GM21515 (cell line): Measurements from ENCODE around the gene HID1.
"Not testable (repeated sequence)": the region's sequence is repeated elsewhere in the genome, so short reads cannot be mapped to it uniquely, and the experiment has no call there.

ENCODE experiments used
- ATAC-seq: cut with Tn5 transposase; IDR thresholded peaks from one replicate; pipeline ENCODE4 v1.9.1; 2021; ENCODE audit not compliant: unreplicated experiment

HID1 gene

DNA sequence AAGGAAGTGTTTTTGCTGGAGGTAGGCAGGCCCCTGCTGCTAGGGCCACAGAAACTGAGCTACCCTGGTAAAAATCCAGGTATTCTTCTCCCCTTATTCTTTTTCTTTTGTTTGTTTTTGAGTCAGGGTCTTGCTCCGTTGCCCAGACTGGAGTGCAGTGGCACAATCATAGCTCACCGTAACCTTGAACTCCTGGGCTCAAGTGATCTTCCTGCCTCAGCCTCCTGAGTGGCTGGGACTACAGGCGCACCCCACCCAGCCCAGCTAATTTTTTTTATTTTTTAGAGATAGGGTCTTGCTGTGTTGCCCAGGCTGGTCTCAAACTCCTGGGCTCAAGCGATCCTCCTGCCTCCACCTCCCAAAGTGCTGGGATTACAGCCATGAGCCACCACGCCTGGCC lies 3.1 kb downstream of the HID1 start:
- ATAC-seq: not testable (repeated sequence)

DNA sequence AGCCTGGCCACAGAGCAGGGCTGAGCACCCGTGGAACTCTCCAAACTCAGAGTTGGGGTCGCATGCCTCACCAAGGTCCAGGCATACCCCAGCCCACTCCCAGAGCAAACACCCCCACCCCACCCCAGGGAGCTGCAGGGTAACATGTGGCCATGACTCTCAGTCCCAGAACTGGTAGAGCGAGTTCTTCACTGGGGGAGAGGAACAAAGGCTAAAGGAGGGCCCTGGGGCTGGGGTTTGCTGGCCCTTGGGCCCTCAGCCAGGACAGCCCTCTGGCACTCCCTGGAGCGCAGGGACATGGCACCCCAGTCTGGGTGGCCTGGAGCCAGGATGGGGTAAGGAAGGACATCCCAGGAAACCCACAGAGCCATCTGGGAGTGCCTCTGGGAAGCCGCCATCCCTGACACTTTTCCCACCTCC lies 4.2 kb downstream of the HID1 start:
- no peak for ATAC-seq

DNA sequence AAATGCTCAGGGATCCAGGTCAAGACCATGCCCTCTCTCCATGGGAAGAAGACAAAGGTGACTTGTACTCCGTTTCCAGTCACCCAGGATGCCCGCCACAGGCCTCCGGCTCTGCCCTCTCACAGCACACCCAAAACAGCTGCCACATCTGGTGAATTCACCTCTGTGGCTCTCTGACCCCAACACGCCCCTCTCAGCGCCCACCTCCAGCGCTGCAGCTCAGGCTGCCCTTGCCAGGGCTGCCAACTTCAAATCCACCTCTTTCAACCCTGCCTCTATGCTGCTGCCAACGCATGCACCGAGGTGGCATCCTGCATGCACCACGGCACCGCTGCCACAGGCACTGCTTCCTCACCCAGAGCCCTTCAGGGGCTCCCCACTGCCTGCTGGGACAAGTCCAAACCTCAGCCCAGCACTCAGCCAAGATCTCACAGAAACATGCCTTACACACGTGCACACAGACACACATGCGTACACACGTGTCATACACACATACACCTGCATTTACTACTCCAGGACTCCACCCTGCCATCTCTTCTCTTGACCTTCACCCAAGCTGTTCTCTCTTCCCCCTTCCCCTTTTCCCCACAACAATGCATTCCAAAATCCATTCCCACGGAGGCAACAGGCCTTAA lies 7.5 kb downstream of the HID1 start:
- no peak for ATAC-seq

DNA sequence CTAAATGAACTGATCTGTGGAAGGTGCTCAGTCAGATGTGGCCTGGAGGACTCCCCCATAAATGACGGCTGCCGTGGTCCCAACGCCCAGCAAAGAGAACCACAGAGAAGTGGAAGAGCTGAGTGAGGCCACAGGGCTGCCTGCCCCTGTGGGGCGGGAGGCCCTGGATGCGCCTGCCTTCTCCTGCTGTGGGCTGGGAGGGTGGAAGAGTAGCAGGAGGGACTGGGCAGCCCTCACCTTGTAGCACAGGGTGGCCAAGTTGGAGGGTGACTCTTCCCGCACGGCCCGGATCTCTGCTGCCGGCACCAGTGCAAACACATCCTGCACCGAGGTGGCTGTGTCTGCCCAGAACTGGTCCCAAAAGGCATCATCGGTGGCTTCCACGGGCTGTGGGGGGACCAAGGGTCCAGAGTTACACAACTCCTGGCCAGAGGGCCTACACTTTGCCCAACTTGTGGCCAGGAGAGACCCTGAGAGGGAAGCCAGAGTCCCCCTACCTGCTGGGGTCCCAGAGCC lies 8.3 kb downstream of the HID1 start:
- ATAC-seq: no peak

DNA sequence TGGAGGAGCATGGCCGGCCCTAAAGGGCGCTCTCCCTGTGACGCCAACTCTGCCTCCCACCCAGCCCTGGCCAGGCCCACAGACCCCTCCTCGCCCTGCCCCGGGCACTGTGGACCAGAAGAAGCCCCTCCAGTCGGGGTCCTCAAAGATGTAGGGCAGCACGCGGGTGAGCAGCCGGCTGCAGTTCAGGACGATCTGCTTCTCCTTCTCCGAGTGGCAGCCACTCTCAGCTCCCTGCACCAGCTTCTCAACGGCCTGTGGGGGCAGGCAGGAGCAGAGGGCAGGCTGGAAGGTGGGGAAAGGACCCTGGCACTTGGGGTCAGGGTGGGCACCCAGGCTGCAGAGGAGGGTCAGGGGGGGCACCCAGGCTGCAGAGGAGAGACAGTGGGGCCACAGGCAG lies 8.9 kb downstream of the HID1 start:
- ATAC-seq: no peak

DNA sequence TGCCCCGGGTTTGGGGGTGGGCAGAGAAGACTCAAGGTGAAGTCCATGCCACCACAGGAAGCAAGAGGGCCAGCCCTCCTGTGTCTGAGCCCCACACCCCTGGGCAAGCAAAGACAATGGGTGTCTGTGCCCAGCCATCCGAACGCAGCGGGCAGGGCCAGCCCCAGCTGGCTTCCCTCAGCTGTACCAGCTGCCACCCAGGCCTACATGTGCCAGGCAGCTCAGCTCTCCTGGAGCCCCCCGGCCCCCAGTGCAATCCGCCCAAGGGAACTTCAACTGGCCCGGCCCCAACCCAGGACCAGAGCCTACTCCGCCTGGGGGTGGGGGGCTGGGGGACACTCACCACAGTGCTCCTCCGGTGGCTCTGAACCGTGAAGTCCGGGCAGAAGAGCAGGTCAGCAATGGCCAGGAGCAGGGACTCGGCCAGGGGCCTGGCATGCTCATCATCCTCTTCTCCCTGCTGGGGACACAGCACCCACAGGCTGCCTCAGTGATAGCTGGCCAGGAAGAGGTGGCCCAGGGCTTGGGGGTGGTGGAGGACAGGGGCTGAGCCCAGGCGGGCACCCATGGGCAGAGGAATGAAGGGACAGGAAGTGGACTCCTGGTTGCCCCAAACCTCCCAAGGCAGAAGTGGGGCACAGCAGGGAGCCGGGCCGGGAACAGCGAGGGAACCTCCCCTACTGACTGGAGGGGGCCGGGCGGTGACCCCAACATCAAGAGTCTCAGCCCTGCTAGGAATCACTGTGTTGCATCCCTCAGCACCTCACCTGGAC lies 9.8 kb downstream of the HID1 start:
- no peak for ATAC-seq

DNA sequence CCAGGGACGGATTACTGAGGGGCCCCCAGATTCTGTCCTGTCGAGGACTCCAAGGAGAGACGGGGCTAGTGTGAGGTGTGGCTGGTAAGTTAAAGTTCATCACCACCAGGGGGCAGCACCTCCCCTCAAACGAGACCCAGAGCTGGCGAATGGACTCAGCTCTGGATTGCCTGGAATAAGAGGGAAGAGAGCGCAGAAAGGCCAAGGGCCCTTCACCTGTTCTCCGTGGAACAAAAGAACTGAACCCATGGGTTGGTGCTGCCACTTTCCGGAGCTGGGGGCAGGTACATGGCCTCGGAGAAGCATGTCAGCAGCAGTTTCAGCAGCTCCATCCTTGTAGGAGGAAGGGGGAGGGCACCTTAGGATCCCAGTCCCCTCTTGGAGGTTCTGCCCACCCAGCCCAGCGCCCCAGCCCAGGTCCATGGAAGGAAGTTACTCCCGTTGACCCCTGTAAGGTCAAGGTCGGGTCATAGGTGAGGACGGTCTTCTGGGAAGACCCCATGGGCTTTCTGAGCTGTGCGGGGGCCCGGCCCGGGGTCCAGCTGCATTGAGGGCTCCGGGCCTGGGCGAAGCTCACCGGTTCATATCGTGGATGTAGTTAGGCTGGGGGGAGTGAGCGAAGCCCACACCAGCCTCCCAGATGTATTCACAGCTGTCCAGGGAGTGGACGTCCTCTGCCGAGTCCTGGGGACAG lies 10.8 kb downstream of the HID1 start:
- no peak for ATAC-seq

DNA sequence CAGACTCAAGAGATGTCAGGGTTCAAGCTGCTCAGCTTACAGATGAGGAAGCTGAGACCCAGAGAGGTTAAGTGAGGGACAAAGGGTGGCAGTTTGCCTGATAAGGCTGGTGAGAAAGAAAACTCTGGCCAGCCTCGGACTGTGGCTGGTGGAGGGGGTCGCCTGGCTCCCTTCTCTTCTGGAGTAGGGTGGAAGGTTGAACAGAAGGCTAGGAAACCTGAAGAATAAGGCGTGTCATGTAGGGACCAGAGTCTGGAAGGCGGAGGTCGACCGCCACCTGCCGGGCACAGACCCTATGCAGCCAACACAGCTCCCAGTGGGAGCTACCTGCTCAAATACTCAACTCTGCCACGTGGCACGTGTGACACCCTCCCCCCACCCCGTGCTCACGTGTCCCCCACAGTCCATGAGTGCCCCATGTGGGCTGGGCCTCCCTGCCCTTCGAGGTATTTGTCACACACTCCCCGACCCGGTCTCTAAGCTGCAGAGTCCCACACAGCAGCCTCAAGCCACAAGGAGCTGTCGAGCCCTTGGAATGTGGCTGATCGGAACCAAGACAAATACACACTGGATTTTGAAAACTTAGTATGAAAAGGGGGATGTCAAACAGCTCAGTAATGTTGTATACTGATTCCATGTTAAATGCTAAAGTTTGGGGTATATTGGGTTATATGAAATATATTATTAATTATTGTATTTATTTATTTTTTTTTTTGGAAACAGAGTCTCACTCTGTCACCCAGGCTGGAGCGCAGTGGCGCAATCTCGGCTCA lies 11.8 kb downstream of the HID1 start:
- no peak for ATAC-seq

DNA sequence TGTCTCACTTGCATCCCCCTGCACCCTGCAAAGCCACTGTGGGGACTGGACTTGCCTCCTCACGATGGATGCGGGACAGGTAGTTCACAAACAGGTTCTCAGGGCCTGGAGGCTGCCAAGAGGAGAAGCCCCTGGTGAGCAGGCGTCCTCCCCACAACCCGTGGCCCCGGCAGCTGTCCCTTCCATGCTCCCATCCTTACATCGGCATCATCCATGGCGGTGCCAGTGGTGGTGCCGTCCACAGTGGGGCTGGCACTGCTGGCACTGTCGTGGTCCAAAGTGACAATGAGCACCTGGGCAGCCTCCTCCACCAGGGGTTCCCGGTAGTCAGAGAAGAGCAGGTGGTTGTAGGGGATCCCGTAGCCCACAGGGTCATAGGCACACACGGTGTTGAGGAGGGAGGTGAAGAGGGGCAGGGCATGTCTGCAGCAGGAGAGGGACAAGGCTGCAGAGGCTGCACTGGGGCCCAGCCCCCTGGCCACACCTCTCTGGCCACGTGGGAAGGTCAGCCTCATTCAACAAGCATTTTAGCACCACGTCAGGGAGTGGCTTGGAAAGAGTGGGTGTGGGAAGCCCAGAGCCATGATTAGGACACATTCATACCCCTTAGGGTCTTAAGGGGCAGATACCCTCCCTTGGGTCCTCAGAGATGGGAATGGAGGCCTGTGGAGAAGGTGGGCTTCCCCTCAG lies 12.6 kb downstream of the HID1 start:
- no peak for ATAC-seq

DNA sequence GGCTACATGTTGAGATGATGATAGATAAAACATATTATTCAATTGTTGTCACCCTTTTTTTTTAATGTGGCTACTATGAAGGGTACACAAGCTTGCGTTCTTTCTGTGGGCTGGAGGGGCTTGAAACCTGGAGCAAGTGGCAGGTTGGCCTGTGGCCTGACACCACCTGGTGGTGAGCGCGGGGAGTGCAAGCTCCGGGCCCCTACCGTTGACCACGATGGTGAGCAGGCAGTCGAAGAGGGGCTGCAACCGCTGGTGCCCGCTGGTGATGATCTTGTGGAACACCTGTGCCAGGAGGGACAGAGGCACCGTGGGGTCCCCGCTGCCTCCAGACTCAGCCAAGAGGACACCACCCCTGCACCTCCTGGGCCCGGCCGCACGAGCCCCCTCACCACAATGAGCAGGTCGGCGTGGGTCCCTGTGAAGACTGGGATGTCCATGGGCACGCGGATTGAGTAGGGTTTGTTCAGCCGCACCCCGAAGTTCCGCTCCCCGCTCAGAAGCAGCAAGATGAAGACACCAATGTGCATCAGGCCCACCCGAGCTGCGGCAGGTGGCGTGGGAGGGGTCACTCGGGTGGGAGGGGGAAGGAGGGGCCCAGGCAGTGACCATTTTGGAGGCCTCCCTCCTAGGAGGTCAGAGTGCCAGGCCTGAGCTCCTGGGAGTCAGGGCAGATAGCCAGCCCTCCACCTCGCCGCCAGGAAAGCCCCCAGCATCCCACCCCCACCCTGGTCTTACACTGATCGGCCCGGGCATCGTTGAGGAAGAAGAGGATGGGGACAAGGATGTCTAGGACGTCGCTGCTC lies 14.4 kb downstream of the HID1 start:
- ATAC-seq: no peak

DNA sequence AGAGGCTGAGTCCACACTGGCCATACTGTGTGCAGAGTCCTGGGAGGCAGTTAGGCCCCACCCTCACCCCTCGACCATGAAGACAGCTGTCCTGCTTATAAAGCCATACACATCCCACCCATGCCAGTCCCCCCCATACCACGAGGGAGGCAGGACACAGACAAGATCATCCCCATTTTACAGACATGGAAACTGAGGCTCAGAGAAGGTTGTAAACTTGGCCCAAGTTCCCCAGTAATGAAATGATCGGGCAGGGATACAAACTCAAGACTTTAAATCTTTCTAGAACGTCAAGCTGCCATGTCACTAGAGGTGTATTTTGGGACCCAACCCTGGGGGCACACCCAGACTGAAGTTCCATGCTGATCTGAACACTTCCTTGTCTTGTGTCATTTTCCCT lies 16.5 kb downstream of the HID1 start:
- no peak for ATAC-seq

DNA sequence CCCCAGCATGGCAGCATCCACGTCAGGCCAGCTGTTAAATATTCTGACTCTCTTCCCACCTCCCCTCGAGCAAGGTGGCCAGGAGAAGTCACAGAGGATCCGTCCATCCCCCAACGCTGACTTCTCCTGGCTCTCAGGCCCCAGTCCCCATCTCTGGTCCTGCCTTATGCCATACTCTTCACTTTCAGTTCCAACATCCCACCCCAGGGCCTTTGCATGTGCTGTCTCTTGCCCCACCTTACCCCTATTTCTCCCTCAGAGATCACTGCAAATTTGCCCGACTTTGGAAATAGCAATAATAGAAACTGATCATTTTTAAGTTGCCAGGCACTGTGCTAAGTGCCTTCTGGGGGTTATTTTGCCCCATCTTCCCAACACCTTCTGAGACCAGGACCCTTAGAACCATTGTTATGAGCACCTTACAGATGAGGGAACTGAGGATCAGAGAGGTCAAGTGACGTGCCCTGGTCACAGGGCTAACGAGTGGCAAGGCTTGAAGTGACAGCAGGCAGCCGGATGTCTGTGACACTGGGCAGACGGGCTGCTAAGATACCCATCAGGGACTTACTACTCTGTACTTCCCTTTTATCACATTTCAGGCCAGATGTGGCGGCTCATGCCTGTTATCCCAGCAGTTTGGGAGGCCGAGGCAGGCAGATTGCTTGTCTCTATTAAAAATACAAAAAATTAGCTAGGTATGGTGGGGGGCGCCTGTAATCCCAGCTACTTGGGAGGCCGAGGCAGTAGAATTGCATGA lies 17.7 kb downstream of the HID1 start:
- ATAC-seq: no peak

DNA sequence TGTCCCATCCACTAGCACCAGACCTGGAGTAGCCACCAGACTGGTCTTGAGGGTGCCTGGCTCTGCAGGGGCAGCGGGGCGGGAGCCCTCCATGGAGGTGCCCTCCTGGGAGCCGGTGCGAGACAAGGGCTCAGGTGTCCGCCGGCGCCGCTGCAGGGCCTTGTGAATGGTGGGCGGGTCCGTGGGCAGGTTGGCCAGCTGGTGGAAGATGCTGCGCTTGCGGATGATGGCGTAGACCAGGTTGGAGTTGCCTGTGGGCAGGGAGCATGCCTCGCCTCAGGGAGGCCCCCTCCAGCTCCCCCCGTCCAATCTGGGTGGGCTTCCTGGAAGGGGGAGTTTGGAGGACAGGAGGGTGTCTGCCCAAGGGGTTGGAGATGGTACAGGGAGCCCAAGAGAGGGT lies 18.4 kb downstream of the HID1 start:
- no peak for ATAC-seq

DNA sequence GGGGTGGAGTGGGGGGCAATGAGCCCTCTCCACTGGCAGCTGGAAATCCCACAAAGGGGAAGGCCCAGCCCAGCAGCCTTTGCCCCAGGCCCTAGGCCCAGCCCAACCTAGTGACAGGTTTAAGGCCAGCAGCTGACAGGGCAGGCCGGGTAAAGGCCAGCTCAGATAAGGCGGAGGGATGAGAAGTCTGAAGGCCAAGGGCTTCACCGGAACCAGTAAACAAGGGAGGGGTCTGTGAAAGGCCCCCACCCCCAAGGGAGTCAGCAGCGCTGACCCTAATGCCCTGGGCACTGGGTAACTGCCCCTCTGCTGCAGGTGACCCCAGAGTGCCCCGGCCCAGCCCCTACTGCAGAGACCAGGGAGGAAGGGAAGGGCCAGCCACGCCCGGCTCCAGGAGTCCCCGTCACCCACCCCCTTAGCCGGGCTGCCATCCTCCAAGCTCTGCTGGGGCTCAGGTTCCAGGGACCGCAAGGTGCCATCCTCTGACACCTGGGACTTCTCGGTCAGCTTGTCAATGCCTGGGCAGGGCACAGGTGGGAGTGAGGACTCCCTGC lies 19.3 kb downstream of the HID1 start:
- no peak for ATAC-seq

DNA sequence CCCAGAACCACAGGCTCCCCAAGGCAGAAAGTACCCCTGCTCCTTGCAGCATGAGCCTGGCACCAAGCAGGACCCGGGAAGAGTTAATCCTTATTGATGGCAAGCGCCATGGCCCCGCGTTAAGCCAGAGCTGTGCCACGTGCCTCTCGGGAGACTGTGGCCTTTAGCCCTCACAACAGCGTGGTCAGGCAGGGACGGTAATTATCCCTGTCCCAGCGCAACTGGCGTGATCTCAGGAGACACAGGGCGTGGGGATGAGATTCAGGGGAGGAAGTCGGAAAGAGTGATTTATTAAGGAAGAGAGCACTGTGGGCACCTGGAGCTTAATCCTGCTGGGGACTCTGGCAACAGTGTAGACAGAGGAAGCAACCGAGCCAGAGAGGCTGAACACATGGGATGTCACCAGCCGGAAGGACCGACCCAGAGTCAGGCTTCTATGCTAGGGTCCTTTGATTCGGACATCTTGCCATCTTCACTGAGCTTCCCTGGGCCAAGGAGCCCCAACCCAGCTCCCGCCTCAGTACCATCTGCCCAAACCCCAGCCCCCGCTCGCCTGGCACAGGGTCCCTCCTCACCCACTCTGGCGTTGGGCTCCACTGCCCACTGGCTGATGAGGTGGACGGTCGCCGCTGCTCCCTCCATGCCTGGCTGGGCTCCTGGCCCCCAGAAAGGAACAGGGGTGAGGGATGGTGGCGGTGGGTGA lies 20.0 kb downstream of the HID1 start:
- no peak for ATAC-seq

DNA sequence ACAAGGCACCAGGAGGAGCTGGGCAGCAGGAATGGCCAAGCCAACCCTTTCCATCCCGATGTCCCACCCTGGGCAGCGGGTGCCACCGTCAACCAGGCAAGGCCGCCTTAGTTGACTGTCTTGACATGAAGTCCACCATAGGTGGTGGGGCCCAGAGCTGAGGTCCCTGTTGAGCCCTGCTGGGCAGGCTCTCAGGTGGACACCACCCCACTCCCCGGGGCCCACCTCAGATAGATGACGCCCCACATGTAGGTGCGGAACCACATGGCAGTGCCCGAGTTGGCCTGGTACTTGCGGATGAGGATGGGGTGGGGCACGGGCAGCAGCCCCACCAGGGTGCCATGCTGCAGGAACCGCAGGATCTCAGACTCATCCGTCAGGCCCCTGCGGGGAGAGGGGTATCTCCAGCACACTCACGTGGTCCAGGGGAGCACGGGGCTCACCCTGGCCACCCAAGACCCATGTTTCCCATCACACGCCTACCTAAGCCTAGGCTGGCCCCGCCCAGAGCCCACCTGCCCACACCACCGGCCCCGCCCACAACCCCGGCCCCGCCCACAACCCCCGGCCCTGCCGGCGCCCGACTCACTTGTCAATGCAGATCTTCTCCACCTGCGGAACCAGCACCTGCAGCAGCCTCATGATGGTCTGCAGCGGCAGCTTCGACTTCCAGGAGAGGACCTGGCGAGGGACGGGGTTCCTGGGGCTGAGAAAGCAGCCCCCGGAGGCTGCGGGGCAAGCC lies 20.7 kb downstream of the HID1 start:
- no peak for ATAC-seq

DNA sequence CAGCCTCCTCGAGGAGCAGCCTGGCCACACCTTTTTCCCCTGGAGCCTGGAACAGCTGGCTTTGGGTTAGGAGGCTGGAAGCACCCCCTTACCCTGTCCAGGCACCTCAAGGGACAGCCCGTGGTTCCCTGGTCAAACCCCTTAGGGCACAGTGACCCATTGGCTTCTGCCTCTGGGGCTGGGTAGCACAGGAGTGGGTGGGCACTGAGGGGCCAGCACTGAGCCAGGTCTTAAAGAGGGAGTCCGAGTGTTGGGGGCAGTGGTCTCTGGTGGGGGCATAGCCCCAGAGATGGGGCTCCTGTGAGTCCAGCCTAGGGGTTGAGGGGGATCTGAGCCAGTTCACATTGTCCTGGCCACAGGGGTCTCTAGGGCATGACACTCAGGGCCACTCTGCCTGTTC lies 21.5 kb downstream of the HID1 start:
- ATAC-seq: no peak

DNA sequence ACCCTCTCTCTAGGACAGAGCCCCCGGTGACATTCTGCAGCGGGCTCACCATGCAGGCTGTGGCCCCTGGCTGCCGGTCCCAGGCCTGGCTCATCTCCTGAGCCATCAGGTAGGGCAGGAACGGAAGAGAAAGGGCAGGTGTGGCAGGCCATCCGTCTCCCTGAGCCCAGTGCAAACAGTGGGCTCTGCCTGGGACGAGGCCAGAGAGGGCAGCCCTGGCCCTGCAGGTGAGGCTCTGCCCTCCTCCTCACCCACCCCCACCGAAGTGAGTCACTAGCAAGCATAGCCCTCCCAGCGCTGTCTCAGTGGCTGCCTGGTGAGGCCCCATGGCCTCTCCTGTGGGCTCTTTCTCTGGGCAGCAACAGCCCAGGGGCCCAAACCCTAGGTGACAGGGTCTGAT lies 22.4 kb downstream of the HID1 start:
- no peak for ATAC-seq
